ENCODE measurements around the gene RALGPS2.

DNA sequence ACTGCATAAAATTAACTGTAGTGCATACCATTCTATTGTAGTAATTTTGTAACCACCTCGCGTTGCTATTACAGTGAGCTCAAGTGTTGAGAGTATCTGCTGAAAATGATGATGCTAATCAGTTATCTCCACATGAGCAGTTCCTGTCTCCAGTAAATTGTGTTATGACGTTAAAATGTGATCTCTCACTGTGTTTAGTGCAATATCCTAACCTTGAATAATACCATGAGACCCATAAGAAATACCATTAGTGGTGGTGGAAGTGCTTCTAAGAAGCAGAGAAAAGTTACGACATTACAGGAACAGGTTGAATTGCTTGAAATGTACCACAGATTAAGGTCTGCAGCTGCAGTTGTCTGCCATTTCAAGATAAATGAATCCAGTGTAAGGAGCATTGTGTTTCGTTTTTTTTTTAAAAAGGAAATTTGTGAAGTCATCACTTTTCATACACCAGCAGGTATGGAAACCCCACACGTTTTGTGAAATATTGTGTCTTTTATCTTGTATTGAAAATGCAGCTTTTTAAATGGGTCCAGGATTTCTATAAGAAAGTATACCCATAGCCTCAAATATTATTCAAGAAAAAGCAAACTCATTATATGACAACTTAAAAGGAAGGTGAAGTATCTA, 73.3 kb downstream of the RALGPS2 start:
- TF ChIP-seq, protein P1, sequence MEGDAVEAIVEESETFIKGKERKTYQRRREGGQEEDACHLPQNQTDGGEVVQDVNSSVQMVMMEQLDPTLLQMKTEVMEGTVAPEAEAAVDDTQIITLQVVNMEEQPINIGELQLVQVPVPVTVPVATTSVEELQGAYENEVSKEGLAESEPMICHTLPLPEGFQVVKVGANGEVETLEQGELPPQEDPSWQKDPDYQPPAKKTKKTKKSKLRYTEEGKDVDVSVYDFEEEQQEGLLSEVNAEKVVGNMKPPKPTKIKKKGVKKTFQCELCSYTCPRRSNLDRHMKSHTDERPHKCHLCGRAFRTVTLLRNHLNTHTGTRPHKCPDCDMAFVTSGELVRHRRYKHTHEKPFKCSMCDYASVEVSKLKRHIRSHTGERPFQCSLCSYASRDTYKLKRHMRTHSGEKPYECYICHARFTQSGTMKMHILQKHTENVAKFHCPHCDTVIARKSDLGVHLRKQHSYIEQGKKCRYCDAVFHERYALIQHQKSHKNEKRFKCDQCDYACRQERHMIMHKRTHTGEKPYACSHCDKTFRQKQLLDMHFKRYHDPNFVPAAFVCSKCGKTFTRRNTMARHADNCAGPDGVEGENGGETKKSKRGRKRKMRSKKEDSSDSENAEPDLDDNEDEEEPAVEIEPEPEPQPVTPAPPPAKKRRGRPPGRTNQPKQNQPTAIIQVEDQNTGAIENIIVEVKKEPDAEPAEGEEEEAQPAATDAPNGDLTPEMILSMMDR (conservative IDR thresholded peaks at IDR 0.05; ENCODE audit: low read depth, low read length), result no peak
- no peak for TF ChIP-seq EZH2 (IDR thresholded peaks at IDR 0.05; ENCODE audit: low read length, unreplicated experiment)

All from PC-3 (cell line).